Measurements from ENCODE around the gene CASZ1.

The CASZ1 gene

GRCh38 chr1:10724948-10725847, 71.2 kb downstream of the CASZ1 start:
- DNase-seq, result no peak

DNA sequence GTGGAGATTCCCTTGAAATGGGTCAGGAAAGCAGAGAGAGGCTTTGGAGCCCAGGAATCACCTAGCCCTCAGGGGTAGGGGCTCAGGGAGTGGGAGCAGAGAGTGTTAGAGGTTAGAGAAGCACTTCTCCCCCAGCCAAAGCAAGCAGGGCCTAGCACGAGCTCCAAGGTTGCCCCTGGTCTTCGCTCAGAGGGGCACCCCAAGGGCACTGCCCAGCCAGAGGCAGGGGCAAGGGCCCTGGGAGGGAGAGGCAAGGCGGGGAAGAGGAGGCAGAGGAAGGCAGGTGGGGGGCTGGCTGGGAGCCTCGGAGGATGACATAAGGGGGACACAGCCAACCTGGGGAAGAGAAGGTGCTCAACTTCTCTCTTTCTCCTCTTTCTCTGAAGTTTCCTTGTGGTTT, 71.9 kb downstream of the CASZ1 start:
- no peak for DNase-seq

GRCh38 chr1:10724052-10724494, 72.4 kb downstream of the CASZ1 start:
- no peak for DNase-seq

GRCh38 chr1:10723317-10723716, 73.1 kb downstream of the CASZ1 start:
- DNase-seq, result no peak

DNA sequence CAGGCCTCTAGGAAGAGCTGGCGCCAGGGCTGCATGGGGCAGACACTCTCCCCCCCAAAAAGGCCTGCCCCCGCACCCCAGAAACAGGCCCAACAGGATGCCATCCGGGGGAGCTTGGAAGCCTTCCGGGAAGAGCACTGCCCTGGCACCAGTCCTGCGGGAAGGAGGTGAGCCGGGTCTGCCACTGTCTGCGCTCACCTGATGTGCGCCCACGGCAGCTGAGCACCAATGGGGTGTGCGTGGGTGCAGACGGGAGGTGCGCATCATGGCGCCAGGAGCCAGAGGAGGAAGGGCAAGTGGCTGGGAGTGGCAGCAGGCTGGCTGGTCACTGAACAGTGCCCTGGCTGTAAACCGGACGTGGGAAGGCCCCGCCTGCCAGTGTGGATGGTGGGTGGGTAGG, 73.6 kb downstream of the CASZ1 start:
- DNase-seq, result no peak

GRCh38 chr1:10721381-10722321, 74.8 kb downstream of the CASZ1 start:
- DNase-seq, result no peak

DNA sequence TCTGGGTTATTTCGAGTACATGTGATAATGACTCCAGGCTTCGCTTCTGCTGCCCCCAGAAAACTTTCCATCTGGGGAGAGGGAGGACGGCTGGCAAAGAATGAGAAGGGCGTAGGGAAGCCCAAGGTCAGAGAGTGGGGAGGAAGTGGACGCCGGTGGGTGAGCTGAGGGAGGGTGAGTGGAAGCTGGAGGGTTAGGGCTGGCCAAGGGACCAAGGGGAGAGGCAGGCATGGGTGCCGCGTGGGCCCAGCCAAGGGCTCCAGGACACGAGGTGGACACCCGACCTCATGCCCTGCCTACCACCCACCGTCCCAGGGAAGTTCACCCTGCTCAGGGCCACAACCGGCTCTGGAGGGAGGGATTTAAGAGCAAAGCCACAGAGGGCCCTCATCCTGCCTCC, 75.8 kb downstream of the CASZ1 start:
- DNase-seq, result no peak

- DNase-seq, result no peak
These were observed 78.4 kb downstream of the CASZ1 start for GRCh38 chr1:10718083-10718415.

DNA sequence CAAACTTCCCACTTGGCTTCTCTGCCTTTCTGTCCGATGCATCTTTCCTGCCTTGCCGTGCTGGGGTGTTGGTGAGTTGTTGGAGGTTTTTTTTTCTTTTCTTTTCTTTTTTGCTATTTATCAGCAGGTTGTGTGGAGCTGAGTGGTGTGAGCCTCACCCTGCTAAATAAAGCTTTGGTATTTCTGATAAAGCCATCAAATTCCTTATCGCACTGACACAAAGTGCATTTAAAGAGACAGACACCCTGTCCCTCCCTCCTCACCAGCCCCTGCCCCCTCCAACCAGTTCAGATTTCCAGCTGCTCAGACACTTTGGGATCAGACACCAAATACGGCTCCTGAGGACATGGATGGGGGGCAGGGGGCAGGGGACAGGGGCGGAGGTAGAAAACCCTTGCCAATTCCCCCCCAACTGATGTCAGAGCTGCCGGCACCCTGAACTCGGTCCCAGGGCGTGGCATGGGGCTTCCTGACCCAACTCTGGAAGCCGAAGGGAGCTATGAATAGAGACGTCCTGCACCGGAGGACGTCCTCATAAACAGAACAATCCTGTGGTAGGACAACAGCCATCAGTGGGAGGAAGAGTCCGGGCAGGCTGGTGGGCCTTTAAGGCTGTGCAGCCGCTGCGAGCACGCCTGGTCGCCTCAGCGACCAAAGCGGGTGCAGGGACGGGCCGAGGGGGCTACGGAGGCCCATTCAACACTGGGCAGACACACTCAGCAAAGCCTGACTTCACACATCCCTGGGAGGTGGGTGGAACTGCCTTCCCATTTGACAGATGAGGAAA, 79.0 kb downstream of the CASZ1 start:
- no peak for DNase-seq

GRCh38 chr1:10716840-10717239, 79.6 kb downstream of the CASZ1 start:
- no peak for DNase-seq

GRCh38 chr1:10714337-10715114, 81.9 kb downstream of the CASZ1 start:
- no peak for DNase-seq

- DNase-seq, result no peak
These were observed 82.8 kb downstream of the CASZ1 start for GRCh38 chr1:10713614-10714013.

GRCh38 chr1:10712568-10713362, 83.7 kb downstream of the CASZ1 start:
- no peak for DNase-seq

- DNase-seq, result no peak
These were observed 86.0 kb downstream of the CASZ1 start for GRCh38 chr1:10710489-10710888.

DNA sequence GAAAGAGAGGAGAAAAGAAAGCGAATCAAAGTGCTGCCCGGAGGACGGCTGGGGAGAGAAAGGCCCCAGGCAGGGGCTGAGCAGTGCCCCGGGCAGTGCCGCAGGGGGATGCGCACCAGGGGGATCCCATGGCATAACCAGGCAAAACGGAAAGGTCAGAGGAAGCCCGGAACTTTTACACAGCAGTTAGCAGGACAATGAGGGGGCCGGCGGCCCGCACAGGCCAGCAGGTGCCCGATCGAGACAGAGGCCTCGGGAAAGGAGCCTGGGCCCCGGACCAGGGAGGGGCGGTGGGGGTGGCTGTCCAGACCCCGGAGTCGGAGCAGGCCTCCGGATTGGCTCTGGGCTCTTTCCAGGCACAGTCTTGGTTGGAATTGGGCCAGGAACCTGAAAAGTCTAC, 86.8 kb downstream of the CASZ1 start:
- no peak for DNase-seq

DNA sequence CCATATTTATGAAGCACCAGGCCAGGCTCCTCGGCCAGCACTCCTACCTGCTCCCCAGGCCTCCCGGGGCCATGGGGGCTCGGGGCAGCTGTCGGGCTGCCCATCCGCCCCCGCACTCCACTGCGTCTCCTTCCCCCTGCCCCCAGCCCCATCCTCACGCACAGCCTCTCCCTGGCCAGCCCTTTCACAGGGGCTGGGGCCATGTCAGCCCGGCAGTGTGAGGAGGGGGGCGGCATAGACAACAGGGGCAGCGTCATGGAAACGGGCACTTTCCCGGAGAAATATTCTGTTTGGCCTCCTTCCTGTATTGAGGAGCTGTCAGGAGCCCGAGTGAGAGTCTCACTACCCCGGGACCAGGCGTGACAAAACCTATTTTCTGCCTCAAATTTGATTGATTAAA, 87.3 kb downstream of the CASZ1 start:
- no peak for DNase-seq

- DNase-seq, result no peak
These were observed 87.7 kb downstream of the CASZ1 start for GRCh38 chr1:10708757-10709156.

- DNase-seq, result no peak
These were observed 89.2 kb downstream of the CASZ1 start for GRCh38 chr1:10707208-10707607.

- DNase-seq, result no peak
These were observed 90.0 kb downstream of the CASZ1 start for GRCh38 chr1:10706376-10706913.

- no peak for DNase-seq
These were observed 90.5 kb downstream of the CASZ1 start for GRCh38 chr1:10705953-10706352.

DNA sequence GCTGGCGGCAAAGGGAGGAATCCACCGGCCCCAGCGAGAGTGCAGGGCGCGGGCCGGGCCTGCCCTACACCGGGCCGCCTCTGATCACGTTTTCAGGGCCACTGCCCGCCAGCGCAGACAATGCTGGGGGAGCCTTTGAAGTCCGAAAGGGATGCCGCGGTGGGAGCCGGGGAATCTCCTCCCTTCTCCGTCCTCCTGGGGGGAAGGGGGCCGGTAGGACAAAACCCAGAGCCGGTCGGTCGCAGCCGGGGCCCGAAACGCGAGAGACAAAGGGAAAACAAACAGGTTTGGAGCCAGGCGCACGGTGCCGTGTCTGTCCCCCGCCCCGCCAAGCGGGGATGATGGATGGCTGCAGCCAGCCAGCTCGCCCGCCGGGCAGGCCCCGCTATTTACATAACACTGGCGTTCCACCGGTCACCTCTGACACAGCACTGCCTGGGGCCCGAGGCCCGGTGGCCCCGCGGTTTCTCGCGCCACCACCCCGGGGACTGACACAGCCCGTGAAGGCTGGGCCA, 92.0 kb downstream of the CASZ1 start:
- no peak for DNase-seq

Measured in activated effector memory CD4-positive, alpha-beta T cell treated with anti-CD3 and anti-CD28 coated beads, Interleukin-2, amount 50 U/mL, for 16 hours (primary cell).